HAP-1 (cell line): ENCODE results near the gene TLE3.

Experiments used
- DNase-seq, 2 experiments: peaks; one replicate each; pipeline ENCODE4 v3.0.0-alpha.2; 2016 to 2020; ENCODE audit warnings: low spot score in 2 of 2
- H3K27me3 ChIP-seq: fragments of 250-450 bp; sonication (Bioruptor Pico); 2 replicates; pipeline ENCODE4 v1.5.1; 2020; ENCODE audit warnings: low read depth, mild to moderate bottlenecking, moderate library complexity
- H3K36me3 ChIP-seq: fragments of 250-450 bp; sonication (Bioruptor Pico); replicated peaks from 2 replicates; pipeline ENCODE4 v1.5.1; 2020; ENCODE audit warnings: mild to moderate bottlenecking
- H3K4me1 ChIP-seq: fragments of 250-450 bp; sonication (Bioruptor Pico); 2 replicates; pipeline ENCODE4 v1.5.1; 2020; ENCODE audit warnings: mild to moderate bottlenecking
- H3K4me3 ChIP-seq: fragments of 250-450 bp; sonication (Bioruptor Pico); 2 replicates; pipeline ENCODE4 v1.5.1; 2020; ENCODE audit warnings: mild to moderate bottlenecking, moderate library complexity
- H3K9me3 ChIP-seq: fragments of 250-450 bp; sonication (Bioruptor Pico); 2 replicates; pipeline ENCODE4 v1.5.1; 2020; ENCODE audit warnings: mild to moderate bottlenecking, moderate library complexity
- in situ Hi-C: fragments of 300-500 bp; cut with MboI; formaldehyde crosslinking; loops from 3 replicates; pipeline ENCODE4 v1.14.3; 2020; ENCODE audit warnings: low sequenced_read_pairs, inconsistent platforms, mixed read lengths

TLE3 gene

DNA sequence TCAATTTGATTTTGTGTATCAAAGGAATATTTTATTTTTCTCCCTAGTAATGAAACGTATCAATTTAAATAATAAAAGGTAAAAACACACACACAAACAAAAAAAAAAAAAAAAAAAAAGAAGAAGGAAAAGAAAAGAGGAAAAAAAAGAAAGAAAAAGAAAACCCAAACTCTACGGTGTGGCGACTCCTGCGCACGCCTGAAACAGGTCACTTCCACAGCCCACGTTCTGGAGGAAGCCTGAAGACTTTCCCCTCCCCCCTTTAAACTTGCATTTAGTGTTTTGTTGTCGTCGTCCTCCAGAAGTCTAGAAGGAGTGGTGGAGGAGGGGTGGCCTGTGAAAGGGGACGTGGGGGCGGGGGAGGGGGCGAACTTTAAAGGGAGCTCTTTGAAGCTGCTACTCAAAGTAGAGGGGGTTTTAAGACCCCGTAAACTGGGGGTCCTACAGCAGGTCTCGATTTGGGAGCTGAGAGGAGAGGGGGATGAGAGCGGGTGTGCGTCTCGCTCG is 2.3 kb upstream of the TLE3 start:
- peak overlapping the region; percentile 23 for H3K4me3 ChIP-seq
- peaks cover 21% of the 10 kb centered on the region for H3K4me1 ChIP-seq
- H3K36me3 ChIP-seq, result peaks cover 8% of the 10 kb centered on the region
- no peaks in the 10 kb centered on the region for H3K27me3 ChIP-seq
- in situ Hi-C loops, result no loop called here
- peak; percentile 77 to 90 for DNase-seq
- no peaks in the 10 kb centered on the region for H3K9me3 ChIP-seq

DNA sequence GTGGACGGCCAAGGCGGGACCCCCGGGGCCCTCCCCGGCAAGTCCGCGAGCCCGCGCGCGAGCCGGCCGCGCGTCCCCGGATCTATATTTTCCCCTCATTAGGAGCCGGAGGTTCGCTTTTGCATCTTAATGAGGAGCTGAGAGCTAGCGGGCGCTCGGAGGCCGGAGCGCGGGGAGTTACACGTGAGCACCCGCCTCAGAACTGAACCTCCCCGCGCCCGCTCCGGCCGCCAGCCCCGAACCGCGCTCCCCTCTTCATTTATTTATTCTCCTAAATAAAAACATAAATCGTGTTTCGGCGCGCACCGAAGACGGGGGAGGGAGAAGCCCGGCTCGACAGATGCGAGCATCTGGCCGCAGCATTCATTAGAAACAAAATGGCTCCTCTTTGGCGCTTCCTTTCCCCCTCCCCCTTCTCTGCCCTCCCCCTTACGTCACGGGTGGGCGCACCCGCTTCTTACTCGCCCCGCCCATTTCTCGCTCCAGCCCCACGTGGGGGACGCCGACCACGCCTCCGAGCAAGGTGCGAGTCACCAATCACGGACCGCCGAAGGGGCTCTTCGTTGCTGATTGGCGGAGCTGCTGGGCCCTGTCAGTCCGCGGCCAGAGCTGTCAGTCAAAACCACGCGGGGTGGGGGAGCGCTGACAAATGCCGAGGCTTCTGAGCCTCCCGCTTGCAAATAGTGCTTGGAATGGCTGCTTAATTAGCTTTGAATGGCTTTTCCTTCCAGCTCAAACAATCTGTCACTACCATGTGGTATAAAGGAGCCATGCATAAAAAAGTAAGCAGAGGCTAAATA is 1.6 kb upstream of the TLE3 start:
- Histone ChIP-seq H3K9me3 (no peaks in the 10 kb centered on the region), H3K27me3 (no peaks in the 10 kb centered on the region), H3K4me3 (peak overlapping the region; percentile 85), H3K36me3 (peaks cover 14% of the 10 kb centered on the region), H3K4me1 (peaks cover 27% of the 10 kb centered on the region)
- in situ Hi-C loops, result no loop called here
- DNase-seq, result peak; percentile 100

DNA sequence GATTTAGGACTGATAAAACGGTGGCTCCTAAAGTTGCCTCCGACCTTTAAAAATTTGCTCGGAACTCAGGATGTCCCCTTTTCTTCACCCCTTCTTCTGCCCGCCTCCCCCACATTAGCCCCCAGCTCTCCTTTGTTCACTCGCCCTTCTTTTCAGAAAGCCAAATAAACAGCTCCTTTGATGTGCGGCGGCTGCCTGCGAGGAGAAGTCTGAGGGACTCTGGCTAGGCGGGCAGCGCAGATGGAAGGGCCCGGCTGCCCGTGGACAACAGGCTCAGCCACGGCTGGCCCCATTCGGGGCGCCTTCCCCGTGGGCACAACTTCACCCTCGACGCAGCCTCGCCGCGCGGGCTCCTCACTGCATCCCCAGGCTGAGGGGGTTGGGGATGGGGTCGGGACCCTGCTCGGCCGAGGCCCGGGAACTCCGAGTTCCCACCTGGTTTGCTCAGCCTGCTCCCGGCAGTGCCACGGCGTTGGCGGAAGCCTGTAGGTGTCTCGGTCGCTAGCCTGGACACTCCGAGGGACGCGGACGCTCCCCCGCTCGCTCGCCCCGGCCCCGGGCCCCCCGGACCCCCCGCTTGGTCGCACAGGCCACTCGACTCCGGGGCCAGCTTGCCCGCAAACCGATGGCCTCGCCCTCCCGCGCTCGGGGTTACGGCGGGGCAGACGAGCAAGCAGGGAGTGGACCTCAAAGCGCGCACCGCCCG is 897 bp upstream of the TLE3 start:
- Histone ChIP-seq H3K4me1 (peaks cover 34% of the 10 kb centered on the region), H3K27me3 (no peaks in the 10 kb centered on the region), H3K9me3 (no peaks in the 10 kb centered on the region), H3K4me3 (peak overlapping the region; percentile 85), H3K36me3 (peaks cover 20% of the 10 kb centered on the region)
- DNase-seq, result peak; percentile 80 to 86
- in situ Hi-C loops, result no loop called here

DNA sequence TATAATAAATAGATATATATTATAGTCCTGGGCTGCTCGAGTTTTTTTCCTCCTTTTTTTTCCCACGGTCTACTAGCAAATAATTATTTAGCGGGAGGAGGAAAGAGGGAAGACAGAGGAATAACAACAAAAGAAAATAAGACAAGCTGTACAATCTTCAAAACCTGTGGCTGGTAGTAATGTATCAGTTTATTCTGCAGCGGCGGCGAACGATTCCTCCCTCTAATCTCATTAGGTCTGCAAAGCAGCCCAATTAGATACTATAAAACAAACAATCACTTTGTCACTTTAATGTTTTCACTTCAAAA is 390 bp upstream of the TLE3 start:
- in situ Hi-C loops, result no loop called here
- H3K27me3 ChIP-seq, result no peaks in the 10 kb centered on the region
- no peaks in the 10 kb centered on the region for H3K9me3 ChIP-seq
- peak overlapping the region; percentile 85 for H3K4me3 ChIP-seq
- H3K36me3 ChIP-seq, result peaks cover 25% of the 10 kb centered on the region
- peaks cover 40% of the 10 kb centered on the region for H3K4me1 ChIP-seq
- no peak for DNase-seq

DNA sequence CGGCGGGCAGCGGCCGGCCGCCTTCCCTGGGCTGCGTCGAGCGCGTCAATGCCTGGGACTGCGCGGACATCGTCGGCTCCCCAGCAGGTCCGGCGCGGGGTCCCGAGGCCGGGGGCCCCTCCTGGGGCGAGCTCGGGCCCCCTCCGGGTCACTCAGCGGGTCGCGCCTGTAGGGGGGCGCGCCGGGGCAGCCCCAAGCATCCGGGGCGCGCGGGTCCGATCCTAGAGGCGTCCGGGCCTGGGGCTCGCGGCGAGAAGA is 725 bp downstream of the TLE3 start:
- H3K4me3 ChIP-seq, result peak overlapping the region; percentile 85
- H3K9me3 ChIP-seq, result no peaks in the 10 kb centered on the region
- in situ Hi-C loops, result no loop called here
- peaks cover 48% of the 10 kb centered on the region for H3K4me1 ChIP-seq
- H3K27me3 ChIP-seq, result no peaks in the 10 kb centered on the region
- no peak for DNase-seq
- peaks cover 36% of the 10 kb centered on the region for H3K36me3 ChIP-seq

DNA sequence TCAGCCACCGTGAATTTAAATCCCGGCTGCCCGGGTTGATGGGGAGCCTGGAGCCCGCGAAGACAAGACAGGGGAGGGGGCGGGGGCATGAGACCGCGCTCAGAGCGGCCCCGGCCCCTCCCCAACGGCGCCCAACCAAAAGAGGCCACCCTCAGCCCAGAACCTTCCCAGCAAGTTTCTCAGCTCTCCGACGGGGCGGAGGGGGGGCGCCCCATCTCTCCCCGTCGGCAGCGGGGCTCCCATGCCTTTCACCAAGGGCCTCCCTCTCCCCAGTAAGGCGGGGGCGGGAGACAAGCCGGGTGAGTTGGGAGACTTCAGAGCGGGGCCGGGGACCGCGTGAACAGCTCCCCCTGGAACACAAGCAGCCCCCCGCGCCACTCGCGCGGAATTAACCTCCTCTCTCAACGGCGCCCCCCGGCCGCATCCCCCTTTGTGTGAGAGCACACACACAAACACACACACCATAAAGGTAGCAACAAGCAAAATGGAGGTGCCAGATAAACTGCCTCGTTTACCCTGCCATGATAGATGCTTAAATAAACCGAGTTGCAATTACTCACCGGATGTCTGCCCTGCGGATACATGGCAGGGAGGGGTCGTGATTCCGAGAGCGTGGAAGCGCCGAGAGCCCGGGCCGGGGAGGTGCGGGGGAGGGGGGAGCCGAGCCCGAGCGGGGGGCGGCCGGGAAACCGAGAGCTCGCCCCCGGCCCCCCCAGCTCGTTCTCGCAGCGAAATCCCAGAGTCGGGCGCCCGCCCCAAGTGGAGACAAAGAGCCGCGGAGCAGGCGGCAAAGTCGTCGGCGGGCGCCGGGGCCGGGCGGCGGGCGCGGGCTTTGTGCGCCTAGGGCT is 1.3 kb downstream of the TLE3 start:
- DNase-seq, result peak; percentile 38 to 86
- peaks cover 40% of the 10 kb centered on the region for H3K36me3 ChIP-seq
- H3K9me3 ChIP-seq, result no peaks in the 10 kb centered on the region
- H3K27me3 ChIP-seq, result no peaks in the 10 kb centered on the region
- peak overlapping the region; percentile 85 for H3K4me3 ChIP-seq
- H3K4me1 ChIP-seq, result peaks cover 48% of the 10 kb centered on the region
- in situ Hi-C loops, result no loop called here

DNA sequence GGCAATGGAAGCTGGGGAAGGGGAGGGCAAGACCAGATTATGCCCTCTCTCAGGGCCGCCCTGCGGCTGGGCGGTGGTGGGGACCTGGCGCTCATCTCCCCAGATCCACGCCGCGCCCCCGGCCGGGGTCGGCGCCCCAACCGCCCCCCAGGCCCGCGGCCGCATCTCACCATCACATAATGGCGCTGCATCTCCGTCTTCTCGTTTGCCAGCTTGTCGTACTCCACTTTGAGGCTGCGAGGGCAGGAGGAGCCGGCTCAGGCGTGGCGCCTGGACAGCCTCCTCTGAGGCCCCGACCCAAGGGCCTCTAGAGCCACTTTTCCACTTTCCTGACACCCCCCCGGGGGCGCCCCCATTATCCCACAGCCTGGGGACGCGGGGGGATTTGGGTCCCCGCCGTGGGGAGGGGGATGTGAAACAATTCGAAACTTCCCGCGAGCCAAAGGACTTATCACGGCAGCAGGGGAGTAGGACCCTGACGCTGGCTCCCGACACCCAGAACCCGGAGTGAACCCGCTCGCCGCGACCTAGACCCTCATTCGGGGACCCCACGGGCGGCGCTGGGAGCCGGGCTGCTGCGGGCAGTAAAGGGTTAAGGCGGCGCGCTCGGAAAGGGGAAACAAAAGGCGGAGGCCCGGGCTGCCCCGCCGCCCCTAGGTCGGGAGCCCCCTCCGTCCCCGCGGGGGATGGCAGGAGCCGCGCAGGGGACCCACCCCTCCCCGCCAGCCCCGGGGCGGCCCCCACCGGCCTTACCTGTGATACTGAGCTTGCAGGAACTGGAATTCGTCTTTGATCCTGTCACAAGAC is 2.1 kb downstream of the TLE3 start:
- H3K9me3 ChIP-seq, result no peaks in the 10 kb centered on the region
- H3K4me3 ChIP-seq, result peak overlapping the region; percentile 85
- H3K36me3 ChIP-seq, result peaks cover 48% of the 10 kb centered on the region
- no peaks in the 10 kb centered on the region for H3K27me3 ChIP-seq
- in situ Hi-C loops, result no loop called here
- DNase-seq, result peak; percentile 76 to 85
- peaks cover 43% of the 10 kb centered on the region for H3K4me1 ChIP-seq

DNA sequence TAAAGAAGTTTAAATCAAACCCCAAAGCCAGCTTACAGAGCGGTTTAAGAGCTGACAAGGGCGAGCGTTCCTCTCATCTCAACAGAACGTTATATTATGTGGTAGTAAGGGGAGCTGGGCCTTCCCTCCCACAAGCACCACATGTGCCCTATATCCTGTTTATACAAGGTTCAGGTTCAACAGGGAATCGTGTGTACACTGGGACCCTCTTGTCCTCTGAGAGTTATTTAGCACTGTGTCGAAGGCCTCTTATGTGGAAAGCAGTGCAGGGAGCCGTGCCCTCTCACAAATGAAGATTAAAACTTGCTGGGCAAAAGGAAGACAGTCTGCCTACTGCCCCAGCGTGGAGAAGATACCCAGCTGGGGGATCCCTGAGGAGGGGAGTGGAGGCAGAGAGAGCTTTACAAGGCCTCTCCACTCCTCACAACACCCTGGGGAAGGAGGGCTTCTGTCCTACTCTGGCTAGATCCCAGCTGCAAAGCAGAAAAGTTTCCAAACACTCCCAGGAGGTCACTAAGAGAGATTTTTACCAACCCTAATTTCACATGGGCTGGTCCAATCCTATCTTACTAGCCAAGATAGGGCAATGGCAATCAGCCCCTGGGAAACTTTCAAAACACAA is 2.9 kb downstream of the TLE3 start:
- DNase-seq, result no peak
- H3K36me3 ChIP-seq, result peaks cover 56% of the 10 kb centered on the region
- no peaks in the 10 kb centered on the region for H3K27me3 ChIP-seq
- H3K4me3 ChIP-seq, result peak overlapping the region; percentile 85
- peaks cover 39% of the 10 kb centered on the region for H3K4me1 ChIP-seq
- in situ Hi-C loops, result no loop called here
- H3K9me3 ChIP-seq, result no peaks in the 10 kb centered on the region

DNA sequence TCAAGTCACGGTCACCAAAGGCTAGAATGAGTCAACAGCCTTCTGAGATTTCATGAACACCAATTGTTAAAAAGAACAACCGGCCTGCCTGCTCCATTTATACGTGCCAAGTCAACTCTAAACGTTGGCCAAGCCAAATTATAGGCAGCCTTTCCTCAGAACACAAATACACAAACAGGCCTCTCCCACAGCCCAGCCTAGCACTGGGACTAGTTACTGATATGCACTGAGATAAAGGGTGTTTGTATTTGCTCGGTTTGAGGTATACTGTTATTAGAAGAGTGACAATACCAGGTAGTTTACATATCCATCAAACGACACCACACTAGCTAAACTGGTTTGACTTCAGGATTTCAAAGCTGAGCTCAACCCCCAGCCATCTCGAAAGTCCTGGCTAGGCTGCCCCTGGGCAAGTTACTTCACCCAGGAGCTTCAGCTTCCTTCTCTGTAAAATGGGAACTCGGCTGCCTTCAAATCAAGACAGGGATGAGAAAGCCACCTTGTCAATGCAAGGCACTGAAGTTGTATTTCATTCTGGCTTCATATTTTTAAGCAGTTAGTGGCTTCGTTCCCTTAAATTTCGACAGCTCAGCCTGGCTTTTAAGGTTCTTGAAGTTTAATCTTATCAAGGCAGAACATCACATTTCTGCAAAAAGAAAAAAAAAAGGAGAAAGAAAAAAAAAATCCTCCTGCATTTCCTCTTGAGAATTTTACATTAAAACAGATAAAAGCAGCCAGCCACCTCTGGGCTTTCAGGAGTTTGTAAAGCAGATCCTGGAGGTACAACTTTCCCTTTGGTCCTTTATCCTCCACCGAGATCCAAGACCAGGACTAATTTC is 4.0 kb downstream of the TLE3 start:
- Histone ChIP-seq H3K36me3 (peaks cover 66% of the 10 kb centered on the region), H3K4me3 (no peak overlapping the region; the same call in 1 of the 2 replicates), H3K9me3 (no peaks in the 10 kb centered on the region), H3K4me1 (peaks cover 45% of the 10 kb centered on the region), H3K27me3 (no peaks in the 10 kb centered on the region)
- DNase-seq, result peak in 1 of 2 experiments; percentile 25
- in situ Hi-C loops, result no loop called here

DNA sequence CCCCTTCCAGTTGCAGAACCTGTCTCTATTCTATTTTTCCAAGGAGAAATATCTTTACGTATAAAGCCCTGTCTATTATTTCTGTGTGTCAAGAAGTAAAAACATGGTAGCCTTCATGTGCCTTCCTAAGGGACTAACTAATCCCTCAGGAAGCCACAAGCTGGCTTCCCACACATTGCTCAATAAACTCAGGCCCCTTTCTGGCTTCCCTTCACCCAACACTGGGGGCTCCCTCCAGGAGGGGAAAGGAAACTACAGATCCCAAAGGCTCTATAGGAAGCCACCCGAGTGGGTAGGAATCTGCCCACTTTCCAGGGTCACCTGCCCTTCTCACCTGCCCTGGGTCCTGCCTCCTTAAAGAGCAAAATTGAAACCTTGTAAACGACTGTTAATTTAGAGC is 4.6 kb downstream of the TLE3 start:
- peaks cover 70% of the 10 kb centered on the region for H3K36me3 ChIP-seq
- no peaks in the 10 kb centered on the region for H3K27me3 ChIP-seq
- no peaks in the 10 kb centered on the region for H3K9me3 ChIP-seq
- peaks cover 46% of the 10 kb centered on the region for H3K4me1 ChIP-seq
- no peak overlapping the region for H3K4me3 ChIP-seq
- in situ Hi-C loops, result no loop called here
- peak in 1 of 2 experiments; percentile 45 for DNase-seq

DNA sequence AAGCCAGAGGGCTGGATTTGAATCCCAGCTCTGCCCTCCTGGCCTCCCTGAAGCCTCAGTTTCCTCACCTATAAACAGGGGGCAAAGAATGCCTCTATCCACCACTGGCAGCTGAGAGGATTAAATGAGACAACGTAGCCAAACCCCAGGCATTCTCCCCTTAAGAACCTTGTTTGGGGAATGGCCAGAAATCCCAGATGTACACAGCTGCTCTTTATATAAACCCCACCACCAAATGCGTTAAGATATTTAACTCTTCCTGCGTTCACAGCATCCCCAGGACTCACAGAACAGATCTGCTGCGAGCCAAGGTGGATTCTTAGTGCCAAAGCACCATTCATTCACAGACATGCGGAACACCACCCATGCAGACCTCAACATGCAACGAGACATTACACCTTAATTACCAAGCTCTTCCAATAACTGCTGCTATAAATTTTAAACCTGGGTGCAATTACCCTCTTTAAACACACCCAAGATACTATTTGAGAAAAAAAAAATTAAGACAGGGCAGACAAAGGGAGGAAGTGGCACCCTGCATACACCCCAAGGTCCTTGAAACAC is 5.2 kb downstream of the TLE3 start:
- Histone ChIP-seq H3K4me1 (peaks cover 46% of the 10 kb centered on the region), H3K4me3 (no peak overlapping the region), H3K27me3 (no peaks in the 10 kb centered on the region), H3K9me3 (no peaks in the 10 kb centered on the region), H3K36me3 (peaks cover 73% of the 10 kb centered on the region)
- in situ Hi-C loops, result no loop called here
- no peak for DNase-seq
